GM04503 (cell line): ENCODE measurements around the gene IL6R.
"Not testable (repeated sequence)": the region's sequence is repeated elsewhere in the genome, so short reads cannot be mapped to it uniquely, and the experiment has no call there.

Experiments
- DNase-seq: peaks from one replicate; pipeline ENCODE4 v3.0.0-alpha.2; 2012; ENCODE audit warnings: low read depth

IL6R gene

GRCh38 chr1:154483941-154484803, 79.0 kb downstream of the IL6R start:
- DNase-seq: no peak

- DNase-seq: no peak
Measured at GRCh38 chr1:154485106-154485505, 80.0 kb downstream of the IL6R start.

- DNase-seq: no peak
Measured at GRCh38 chr1:154485910-154486496, 80.9 kb downstream of the IL6R start.

- DNase-seq: not testable (repeated sequence)
Measured at GRCh38 chr1:154486756-154487155, 81.6 kb downstream of the IL6R start.

GRCh38 chr1:154488922-154489321, 83.8 kb downstream of the IL6R start:
- no peak for DNase-seq

- DNase-seq: no peak
Measured at GRCh38 chr1:154489695-154490274, 84.6 kb downstream of the IL6R start.

- DNase-seq: no peak
Measured at GRCh38 chr1:154490317-154490716, 85.2 kb downstream of the IL6R start.

GRCh38 chr1:154492115-154492514, 87.0 kb downstream of the IL6R start:
- DNase-seq: no peak

- no peak for DNase-seq
Measured at GRCh38 chr1:154493276-154493675, 88.1 kb downstream of the IL6R start.

- DNase-seq: no peak
Measured at GRCh38 chr1:154495496-154496273, 90.5 kb downstream of the IL6R start.

GRCh38 chr1:154496383-154496782, 91.2 kb downstream of the IL6R start:
- DNase-seq: no peak

- DNase-seq: no peak
Measured at GRCh38 chr1:154497026-154497806, 92.1 kb downstream of the IL6R start.

- no peak for DNase-seq
Measured at GRCh38 chr1:154499446-154499845, 94.3 kb downstream of the IL6R start.

- no peak for DNase-seq
Measured at GRCh38 chr1:154500533-154500932, 95.4 kb downstream of the IL6R start.

GRCh38 chr1:154501423-154502065, 96.4 kb downstream of the IL6R start:
- no peak for DNase-seq

- DNase-seq: no peak
Measured at GRCh38 chr1:154502066-154502743, 97.1 kb downstream of the IL6R start, which contains the start of the genes SHE and TDRD10. Gene SHE, minus strand, starts transcription at chr1:154502412. Its CDS starts 386 bp downstream, at chr1:154502026. Gene TDRD10, plus strand, starts transcription at chr1:154502219. Its CDS starts 4,685 bp downstream, at chr1:154506904.

GRCh38 chr1:154502744-154503115, 97.6 kb downstream of the IL6R start:
- DNase-seq: no peak

GRCh38 chr1:154503898-154504297, 98.8 kb downstream of the IL6R start:
- DNase-seq: no peak

GRCh38 chr1:154512760-154513159, 107.6 kb downstream of the IL6R start:
- DNase-seq: no peak

- no peak for DNase-seq
Measured at GRCh38 chr1:154514066-154514553, 109.0 kb downstream of the IL6R start.
